ENCODE results near the gene UNC45B.

DNA sequence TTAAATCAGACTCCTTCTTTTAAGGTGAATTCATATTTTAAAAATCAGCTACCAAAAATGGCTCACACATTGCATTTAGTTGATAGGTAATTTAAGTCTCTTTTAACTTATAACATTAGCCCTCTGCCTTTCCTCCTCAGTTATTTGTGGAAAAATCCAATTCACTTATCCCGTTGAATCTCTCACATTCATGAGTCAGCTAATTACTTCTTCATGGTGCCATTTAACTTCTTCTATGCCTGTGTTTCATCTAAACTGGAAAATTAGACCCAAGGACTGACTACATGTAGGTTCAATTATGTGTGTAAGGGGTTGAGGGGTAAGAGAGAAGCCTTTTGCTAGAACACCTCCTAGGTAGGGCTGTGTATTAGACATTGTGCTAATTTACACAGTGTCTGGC lies 76.8 kb downstream of the UNC45B start:
- no peak for TF ChIP-seq POLR2A (IDR thresholded peaks at IDR 0.05; ENCODE audit: low read length)
- TF ChIP-seq GATA1 (IDR thresholded peaks at IDR 0.05; ENCODE audit: low read depth, low read length): no peak

All from erythroblast (primary cell).